GM19025 (cell line): ENCODE results near the gene NFE2.
A peak's percentile ranks its signal among the peaks of the same experiment; 100 is the strongest.
"Not testable (repeated sequence)": the region's sequence is repeated elsewhere in the genome, so short reads cannot be mapped to it uniquely, and the experiment has no call there.

Experiments used
- ATAC-seq: cut with Tn5 transposase; IDR thresholded peaks from one replicate; pipeline ENCODE4 v1.9.1; 2021; ENCODE audit warnings: mild to moderate bottlenecking, low read depth, moderate library complexity; ENCODE audit not compliant: unreplicated experiment

NFE2 gene

DNA sequence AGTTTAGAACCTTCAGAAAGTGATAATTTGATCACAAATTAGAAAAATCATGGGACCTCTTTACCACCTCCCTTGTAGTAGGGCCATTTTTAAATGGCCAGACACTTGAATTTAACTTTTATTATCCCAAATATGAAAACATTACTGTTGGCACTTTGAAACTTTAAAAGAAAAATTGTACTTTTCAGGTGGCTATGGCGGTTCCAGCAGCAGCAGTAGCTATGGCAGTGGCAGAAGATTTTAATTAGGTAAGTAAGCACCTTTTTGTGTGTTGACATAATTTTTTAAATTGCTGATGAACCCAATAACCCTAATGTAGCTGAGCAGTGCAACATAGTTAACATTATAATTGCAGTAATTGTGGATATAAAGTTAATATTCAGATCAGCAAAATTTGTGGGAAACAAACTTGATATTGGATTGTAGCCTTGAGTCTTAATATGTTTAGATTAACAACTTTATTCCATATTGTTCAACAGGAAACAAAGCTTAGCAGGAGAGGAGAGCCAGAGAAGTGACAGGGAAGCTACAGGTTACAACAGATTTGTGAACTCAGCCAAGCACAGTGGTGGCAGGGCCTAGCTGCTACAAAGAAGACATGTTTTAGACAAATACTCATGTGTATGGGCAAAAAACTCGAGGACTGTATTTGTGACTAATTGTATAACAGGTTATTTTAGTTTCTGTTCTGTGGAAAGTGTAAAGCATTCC, 16.6 kb downstream of the NFE2 start:
- not testable (repeated sequence) for ATAC-seq

DNA sequence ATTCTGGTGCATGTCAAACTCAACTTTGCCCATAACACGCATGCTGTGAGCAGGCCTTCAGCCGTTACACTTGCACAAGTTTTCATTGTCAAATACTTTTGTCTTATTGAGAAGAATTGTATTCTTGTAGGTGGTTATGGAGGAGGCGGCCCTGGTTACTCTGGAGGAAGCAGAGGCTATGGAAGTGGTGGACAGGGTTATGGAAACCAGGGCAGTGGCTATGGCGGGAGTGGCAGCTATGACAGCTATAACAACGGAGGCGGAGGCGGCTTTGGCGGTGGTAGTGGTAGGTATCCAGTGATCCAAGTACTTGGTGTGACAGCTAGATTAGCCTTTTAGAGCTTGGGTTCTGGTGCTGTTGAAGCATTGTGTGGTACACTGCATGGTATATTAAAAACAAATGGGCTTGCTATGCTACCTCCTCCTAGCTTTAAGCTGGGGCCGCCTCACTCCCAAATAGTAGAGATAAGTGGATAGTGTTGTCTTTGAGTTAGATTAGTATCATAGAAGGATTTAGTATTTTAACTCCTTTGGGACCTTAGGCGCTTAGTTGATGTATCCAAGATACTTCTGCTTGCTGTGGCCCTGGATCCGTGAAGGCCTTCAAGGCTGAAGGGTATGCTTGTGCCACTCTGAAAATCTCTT, 17.7 kb downstream of the NFE2 start:
- ATAC-seq = no peak

DNA sequence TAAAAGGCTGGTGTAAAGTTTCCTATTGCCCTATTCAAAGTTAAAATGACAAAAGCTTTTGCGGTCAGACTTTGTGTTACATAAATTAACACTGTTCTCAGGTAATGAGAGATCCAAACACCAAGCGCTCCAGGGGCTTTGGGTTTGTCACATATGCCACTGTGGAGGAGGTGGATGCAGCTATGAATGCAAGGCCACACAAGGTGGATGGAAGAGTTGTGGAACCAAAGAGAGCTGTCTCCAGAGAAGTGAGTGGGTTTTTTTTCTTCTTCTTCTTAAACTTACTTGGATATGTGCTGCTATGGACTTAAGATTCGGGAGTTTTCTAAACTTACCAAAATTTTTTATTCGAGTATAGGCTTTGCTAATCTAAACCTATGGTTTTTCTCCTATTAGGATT, 19.1 kb downstream of the NFE2 start:
- not testable (repeated sequence) for ATAC-seq

DNA sequence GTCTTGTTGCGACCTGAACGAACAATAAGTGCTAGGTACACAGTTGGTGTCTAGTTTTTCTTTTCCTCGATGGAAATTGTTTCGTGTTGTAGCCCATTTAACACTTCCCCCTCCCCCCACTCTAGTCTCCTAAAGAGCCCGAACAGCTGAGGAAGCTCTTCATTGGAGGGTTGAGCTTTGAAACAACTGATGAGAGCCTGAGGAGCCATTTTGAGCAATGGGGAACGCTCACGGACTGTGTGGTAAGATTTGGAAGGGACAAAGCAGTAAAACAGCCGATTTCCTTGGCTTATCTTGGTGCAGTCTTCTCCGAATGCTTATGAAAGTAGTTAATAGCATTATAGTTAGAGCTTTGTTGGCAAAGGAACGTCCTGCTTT, 19.6 kb downstream of the NFE2 start:
- ATAC-seq = not testable (repeated sequence)

DNA sequence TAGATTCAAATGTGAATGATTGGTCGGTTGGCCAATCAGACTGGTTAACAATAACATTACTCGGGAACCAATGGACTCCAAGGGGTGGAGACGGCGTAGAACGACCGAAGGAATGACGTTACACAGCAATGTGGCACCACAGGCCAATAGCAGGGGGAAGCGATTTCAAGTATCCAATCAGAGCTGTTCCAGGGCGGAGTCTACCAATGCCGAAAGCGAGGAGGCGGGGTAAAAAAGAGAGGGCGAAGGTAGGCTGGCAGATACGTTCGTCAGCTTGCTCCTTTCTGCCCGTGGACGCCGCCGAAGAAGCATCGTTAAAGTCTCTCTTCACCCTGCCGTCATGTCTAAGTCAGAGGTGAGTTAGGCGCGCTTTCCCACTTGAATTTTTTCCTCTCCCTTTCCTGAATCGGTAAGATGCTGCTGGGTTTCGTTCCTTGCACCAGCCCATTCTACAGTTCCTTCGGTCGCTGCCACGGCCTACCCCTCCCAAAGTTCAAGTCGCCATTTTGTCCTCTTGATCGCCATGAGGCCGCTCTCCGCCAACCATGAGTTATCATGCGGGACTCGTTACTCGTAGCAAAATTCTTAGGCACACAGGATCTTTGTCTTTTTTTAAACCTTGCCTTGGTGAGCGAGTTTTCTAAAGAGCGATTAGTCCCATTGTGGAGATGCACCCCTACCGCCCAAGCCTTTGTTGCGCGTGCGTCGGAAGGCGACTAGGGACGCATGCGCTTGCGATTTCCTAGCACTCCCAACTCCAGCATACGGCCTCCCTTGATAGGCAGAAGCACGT, 20.2 kb downstream of the NFE2 start, which contains the start of gene HNRNPA1:
TSS of gene HNRNPA1 (plus strand) at position 259 of the 793 bp plus-strand sequence. CDS start at position 341, 82 bp downstream.
- ATAC-seq = peak; percentile 78

DNA sequence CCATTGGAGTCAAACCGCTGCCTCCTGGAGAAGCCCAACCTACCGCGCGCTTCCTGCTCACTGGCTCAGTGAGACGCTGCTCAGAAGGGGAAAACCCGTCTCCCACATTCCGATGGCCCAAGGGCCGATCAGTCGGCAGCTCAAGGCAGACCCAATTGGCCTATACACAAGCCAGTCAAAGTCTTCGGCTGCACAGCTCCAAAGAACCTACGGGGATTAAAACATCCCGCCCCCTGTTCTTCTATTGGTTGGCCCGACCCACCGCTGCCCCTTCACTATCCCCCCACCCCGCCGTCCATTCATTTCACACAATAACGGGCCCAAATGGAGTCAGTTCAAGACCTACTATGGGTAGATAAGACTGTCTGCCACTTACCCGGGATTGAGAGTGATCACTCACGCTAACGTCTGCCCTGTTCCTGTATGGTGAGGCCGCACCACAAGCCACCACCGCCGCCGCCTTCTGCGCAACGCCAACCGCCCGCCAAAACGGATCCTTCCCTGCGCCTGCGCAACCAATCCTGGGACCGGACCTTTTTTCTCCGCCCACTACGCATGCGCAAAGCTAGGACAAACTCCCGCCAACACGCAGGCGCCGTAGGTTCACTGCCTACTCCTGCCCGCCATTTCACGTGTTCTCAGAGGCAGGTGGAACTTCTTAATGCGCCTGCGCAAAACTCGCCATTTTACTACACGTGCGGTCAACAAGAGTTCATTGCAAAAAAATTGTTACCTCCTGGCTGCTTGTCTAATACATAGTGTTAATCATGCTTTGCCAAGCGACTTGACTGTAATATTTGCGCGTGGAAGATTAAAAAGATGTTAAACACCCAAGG, 21.0 kb downstream of the NFE2 start, which contains the start of gene CBX5:
TSS of gene CBX5 (minus strand) at position 491 of the 836 bp plus-strand sequence. CDS start 22,472 bp downstream, outside the sequence.
- ATAC-seq = peak; percentile 62

DNA sequence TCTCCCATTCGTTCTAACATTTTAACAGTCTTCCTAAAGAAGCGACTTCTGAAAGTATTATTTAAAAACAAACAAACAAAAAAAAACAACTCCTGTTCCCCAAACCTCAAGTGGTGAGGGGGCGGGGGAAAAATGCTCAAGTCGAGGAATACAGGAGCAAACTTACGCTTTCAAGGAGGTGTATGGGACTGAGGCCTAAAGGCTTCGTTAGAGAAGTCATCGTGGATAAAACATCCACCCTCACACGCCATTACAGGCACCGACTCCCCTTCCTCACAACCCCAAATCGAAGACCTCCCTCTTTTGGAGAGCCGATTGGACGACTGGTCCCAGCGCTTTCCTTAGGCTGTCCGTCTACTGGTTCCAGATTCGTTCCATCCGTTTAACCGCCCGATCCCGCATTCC, 21.6 kb downstream of the NFE2 start:
- ATAC-seq = no peak

DNA sequence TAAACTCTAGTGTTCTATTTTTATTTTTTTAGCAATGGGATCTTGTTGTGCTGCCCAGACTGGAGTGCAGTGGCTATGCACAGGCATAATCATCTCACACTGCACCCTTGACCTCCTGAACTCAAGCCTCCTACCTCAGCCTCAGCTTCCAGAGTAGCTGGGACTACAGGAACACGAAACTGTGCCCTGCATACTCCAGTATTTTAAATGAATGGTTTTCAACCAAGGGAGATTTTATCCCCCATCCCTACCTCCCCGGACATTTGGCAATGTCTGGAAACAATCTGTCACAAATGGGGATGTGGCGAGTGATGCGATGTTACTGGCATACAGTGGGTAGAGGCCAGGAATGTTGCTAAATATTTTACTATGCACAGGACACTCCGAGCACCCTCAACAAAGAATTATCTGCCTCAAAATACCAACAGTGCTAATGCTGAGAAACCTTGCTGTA, 23.0 kb downstream of the NFE2 start:
- ATAC-seq = no peak

DNA sequence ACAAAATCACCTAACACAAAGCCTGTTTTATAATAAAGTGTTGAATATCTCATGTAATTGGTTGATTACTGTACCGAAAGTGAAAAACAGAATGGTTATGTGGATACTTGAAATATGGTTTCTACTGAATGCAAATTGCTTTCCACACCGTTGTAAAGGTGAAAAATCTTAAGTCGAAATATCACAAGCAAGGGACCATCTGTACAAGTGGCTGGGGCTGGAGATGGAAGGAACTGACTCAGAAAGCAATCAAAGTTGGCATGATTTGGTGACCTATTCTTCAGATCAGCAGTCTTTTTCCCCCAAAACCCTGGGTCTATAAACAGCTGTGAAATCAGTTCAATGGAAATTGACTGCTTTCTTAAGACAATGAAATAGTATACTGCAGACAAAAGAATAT, 24.4 kb downstream of the NFE2 start:
- ATAC-seq = no peak

DNA sequence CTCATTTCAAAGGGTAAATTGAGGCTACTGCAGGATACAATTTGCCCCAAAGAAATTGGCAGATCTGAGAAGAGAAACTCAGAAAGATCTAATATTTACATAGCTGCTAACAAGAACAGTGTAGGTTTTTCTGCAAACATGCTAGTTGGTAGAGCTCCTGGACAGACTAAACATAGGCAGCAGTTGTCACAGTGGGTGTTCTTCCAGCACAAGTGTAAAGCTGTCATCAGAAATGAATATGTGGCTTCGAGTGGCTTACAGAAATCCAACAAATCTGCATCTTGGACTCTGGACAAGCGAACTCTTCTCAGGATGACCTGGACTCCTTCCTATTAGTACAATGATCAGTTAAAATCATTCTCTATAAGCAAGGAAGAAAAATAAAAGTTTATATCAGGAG, 26.8 kb downstream of the NFE2 start:
- ATAC-seq = no peak

DNA sequence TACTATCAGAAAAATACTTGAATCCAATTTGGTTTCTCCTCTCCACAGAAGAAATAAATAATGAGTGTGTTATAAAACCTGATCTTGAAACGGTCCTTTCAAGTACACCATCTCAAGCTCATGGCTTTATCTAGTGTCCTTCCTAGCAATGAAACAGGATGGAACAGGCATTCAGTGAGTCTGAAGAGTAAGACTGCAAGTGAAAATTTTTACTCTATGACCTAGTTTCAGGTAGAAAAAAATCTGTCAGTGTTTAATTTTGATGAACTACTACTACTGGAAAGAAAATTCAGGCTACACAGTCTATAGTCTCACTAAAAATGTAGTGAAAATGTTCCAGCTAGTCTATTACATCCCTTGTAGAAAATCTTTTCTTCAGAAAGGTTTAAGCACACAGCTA, 28.6 kb downstream of the NFE2 start:
- no peak for ATAC-seq

DNA sequence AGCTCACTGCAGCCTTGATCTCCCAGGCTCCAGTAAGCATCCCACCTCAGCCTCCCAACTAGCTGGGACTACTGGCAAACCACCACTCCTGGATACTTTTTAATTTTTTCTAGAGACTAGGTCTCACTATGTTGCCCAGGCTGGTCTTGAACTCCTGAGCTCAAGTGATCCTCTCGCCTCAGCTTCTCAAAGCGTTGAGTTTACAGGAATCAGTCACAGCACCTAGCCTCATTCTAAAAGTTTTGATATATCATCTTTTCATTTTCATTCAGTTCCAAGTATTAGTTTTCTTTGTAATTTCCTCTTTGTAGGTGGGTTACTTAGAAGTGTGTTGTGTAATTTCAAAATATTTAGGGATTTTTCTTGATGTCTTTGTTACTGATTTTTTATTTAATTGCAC, 30.5 kb downstream of the NFE2 start:
- ATAC-seq = no peak

DNA sequence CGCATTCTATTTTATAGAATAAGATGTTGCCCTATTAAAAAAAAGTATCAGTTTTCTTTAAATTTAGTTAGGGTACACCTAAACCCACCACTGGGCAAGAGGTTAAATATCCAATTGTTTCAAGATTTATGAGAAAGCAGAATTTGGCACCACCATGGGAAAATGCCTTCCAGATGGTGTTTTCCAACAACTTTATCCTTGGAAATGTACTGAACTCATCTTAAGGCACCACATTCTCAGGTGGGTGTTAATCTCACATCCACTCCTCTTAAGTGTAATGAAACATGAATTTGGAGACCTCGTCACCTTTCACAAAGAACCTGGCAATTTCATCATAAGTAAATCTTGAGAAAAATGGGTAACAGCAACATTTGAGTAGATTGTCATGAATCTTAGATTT, 34.0 kb downstream of the NFE2 start:
- ATAC-seq = no peak

DNA sequence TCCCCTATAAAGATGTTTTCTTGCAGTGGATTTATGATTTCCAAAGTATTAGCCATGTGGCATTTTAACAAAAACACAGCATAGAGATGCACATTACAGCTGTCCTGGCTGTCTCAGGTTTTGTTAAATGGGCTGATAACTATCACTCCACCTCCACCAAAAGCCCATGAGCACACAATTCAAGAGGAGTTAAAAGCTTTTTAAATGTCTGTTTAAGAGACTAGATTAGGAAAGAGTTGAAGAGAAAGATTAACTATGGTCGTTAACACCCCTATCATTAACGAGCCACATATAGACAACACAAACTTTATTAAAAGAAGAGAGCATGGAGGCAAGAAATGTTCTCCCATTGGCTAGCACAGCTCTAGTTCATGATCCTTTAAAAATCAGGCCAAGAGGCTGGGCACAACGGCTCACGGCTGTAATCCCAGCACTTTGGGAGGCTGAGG, 35.4 kb downstream of the NFE2 start:
- no peak for ATAC-seq

DNA sequence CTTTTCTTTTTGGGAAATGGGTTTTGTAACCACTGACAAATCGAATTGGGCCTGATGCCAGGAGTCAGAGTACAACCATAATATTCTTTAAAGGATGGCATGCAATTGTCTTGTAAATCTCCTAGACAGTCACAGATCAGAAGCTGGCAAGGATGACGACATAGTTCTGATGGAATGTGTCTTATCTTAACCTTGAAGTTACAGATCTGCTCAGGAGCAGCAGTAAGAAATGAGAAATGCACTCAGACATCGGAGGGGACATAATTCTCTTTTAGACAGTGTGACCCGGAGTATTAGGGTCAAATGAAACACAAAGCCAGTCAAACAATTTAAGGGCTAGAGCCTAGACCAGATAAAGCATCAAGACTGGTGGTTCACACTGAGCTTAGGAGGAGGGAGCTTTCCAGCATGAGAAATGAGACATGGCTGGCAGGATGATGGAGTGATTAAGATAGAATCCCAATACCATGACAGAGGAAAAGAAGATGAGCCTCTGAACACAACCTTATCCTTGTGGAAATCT, 38.4 kb downstream of the NFE2 start:
- no peak for ATAC-seq

DNA sequence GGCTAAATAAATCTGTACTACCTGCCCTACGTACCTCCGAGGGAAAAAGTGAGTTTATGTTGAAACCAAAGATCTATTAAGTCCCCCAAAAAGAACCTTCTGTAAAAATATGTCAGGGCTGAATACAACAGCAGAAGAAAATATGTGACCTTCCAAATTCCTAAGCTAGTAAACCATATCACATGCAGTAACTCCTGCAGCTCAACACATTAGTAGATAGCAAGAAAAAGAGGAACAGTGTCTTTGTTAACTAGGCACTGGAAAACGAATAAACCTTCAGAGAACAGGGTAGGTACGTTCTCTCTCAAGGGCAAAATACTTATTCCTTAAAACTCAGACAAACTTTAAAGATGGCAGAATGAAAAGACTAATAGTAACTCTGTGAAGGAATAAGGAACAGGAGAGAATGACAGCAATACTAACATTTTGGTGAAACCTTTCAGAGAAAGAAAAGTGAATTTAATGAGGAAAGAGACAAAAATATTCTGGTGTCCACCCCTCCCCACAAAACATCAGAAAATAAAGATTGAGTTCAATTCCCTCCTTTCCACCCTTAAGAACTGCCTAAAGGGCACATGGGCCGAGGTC, 38.9 kb downstream of the NFE2 start:
- ATAC-seq = no peak

DNA sequence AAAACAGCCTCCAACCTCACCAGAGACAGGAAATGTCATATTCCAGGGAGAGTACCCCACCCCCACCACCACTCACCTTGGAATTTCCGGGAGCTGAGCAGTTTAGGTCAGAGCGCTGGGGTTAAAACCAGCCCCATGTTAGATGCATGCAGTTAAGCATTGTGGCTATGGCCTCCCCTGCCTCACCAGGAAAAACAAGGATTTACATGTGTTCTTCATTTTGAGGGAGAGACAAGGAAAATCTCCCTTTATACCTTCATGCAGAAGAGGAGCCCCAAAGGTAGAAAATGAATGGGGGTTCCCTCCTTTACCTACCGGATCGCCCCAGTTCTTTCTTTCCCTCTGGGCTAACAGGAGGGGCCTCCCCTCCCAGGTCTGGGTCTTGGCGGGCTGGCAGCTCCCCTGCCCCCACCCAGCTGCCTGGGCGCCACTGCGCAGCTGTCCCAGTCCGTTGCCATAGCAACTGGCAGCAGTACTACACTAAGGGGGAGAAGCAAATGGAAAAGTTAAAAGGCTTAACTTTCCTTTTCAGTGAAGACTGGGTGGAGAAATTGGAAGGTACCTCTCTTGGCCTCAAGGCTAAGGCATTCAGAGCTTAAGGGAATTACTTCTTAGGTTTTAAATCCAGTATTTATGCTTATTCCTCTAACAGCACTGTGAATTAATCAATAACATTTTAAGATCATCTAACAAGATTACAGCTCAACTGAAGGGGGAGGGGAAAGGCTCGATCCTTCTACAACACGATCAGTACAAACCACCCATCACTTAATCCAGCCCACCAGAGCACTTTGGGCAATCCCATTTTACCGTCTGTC, 41.4 kb downstream of the NFE2 start:
- peak; percentile 84 for ATAC-seq

DNA sequence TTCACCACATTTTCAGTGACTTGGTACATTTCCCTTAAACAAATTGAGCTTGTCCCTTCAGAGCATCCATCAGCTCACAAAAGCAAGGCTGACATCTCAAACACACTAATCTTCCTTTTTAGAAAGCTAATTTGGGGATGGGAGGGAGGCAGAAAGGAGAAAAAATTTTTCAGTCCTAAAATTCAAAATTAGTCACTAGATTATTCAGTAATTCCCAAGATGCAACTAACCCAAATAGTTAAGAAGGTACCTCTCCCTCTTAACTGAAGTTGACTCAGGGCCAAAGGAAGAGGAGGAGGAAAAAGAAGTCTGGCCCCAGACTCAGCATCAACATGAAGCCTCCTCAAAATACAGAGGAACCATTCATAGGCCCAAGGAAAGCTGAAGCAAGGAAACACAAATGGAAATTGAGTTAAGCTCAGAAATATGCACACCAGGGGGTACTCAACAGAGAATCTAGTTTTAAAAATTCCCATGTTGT, 42.6 kb downstream of the NFE2 start:
- no peak for ATAC-seq

DNA sequence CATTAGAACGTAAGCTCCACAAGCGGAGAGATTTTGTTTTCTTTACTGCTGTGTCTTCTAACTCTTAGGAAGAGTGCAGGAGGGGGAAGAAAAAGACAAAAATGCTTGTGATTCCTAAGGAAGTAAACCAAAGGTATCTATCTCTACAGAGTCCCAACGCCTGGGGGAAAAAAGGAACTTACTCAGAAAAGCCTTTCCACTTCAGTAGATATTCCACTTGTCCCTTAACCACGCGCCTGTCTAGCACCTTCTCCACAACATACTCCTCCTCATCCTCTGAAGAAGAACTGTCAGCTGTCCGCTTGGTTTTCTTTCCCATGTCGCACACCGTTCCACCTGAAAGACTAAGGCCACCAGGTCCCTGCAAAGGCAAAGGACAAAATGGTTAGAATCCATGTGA, 43.5 kb downstream of the NFE2 start:
- no peak for ATAC-seq
